ENCODE results near the gene ARHGAP40. TPM values are rescaled to one million over a fixed set of nuclear protein-coding genes. Genes with fewer than 3 reads are reported as not detected.

Gene ARHGAP40
- total and polyA plus RNA-seq, 2 of the 8 experiments (the other 6 are each of a cell fraction or from before 2014, with no cell fraction given): 0.74 to 1.4 TPM

DNA sequence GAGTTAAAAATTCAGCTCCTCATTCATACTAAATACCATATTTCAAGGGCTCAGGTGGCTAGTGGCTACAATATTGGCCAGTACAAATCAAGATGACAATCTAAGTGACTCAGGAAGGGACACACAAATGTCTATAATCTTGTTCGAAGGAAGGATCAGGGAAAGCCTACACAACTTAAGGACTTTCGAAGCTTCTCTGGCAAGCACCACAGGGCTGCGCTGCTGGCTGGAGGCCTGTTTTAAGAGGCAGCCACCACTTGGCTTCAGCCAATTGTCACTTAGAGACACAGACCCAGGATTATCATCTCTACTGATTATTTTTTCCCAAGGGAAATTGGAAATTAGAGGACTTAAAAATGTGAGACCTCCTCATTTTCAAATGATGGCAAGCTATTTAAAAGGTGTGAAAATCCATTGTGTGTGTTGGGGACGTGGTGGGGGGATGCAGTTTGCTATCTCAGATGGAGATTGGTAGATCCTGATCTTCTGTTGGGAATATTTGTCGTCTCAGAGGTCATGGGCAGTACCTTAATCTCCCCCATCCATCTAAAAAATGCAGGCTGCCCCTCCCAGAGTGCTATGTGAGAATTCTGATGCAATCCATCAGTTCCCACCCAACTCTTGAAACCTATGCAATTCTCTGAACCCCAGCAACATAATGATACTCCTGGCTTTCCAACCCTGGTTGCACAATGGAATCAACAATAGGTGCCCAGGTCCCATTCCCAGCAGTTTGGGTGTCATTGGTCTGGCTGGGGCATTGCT, 11.3 kb downstream of the ARHGAP40 start (continued):
- TF ChIP-seq, protein P1, sequence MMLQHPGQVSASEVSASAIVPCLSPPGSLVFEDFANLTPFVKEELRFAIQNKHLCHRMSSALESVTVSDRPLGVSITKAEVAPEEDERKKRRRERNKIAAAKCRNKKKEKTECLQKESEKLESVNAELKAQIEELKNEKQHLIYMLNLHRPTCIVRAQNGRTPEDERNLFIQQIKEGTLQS (IDR thresholded peaks at IDR 0.05; ENCODE audit: insufficient read depth, low read depth, low read length): no peak
- no peak for TF ChIP-seq SAP30 (IDR thresholded peaks at IDR 0.05; ENCODE audit: insufficient read depth, insufficient replicate concordance, low read length)
- TF ChIP-seq JUN (IDR thresholded peaks at IDR 0.05; ENCODE audit: low read depth, low read length): no peak

Measured in H1 (cell line).